Activated CD4-positive, alpha-beta memory T cell treated with anti-CD3 and anti-CD28 coated beads for 36 hours (primary cell): ENCODE results near the gene ATP5MG. TPM values are rescaled to one million over a fixed set of nuclear protein-coding genes. Genes with fewer than 3 reads are reported as not detected.
A peak's percentile ranks its signal among the peaks of the same experiment; 100 is the strongest.

Experiments
- CTCF ChIA-PET: fragments of 350-600 bp; sonication (Branson Sonifier 250); formaldehyde crosslinking; loops from one replicate; lab custom pipeline; 2021; ENCODE audit warnings: antibody characterized with exemption, inconsistent platforms; lab: Charles Lee
- POLR2A ChIA-PET: fragments of 350-600 bp; sonication (Branson Sonifier 250); formaldehyde crosslinking; loops from one replicate; lab custom pipeline; 2021; ENCODE audit warnings: antibody characterized with exemption; lab: Charles Lee
- DNase-seq: peaks from one replicate; pipeline ENCODE4 v3.0.0-alpha.2; 2020
- H3K27ac Mint-ChIP-seq: one replicate; pipeline ENCODE4 v1.8.0; 2021; ENCODE audit warnings: mixed read lengths
- H3K27me3 Mint-ChIP-seq: one replicate; pipeline ENCODE4 v1.8.0; 2021; ENCODE audit warnings: mixed read lengths
- H3K36me3 Mint-ChIP-seq: one replicate; pipeline ENCODE4 v1.8.0; 2021; ENCODE audit warnings: mixed read lengths
- H3K4me1 Mint-ChIP-seq: one replicate; pipeline ENCODE4 v1.8.0; 2021; ENCODE audit warnings: low read depth, mixed read lengths
- H3K4me3 Mint-ChIP-seq: one replicate; pipeline ENCODE4 v1.8.0; 2021; ENCODE audit warnings: mild to moderate bottlenecking, mixed read lengths
- H3K9me3 Mint-ChIP-seq: one replicate; pipeline ENCODE4 v1.8.0; 2021; ENCODE audit warnings: mixed read lengths
- intact Hi-C: fragments of 100-400 bp; cut with micrococcal nuclease; formaldehyde crosslinking; loops from one replicate; pipeline ENCODE4 v1.15.1; 2023
- total RNA-seq, 2 experiments: library from RNA; stranded (reverse); gene quantifications; one replicate each; pipeline ENCODE4 v1.2.3, GENCODE V29; 2021

The ATP5MG gene, protein sequence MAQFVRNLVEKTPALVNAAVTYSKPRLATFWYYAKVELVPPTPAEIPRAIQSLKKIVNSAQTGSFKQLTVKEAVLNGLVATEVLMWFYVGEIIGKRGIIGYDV
- total RNA-seq = 100 to 1,000 TPM; 298 to 306 TPM

- Mint-ChIP-seq H3K27ac (peak within 1 kb of the TSS; percentile 98), H3K4me3 (peak within 1 kb of the TSS; percentile 97), H3K4me1 (peaks cover 66% of the 10 kb centered on the region), H3K9me3 (no peaks in the 10 kb centered on the region), H3K36me3 (peaks cover 16% of the 10 kb centered on the region), H3K27me3 (no peaks in the 10 kb centered on the region)
- ChIA-PET CTCF (interaction anchor here (0.6 to 1.8 kb wide), 7 partner anchors 47 to 129 kb away, joined by 3 to 17 read pairs (median 3); no protein-coding TSS in a partner anchor), POLR2A (interaction anchor here (0.8 to 2.1 kb wide), 8 partner anchors 34 to 199 kb away, joined by 3 to 19 read pairs (median 4); partner anchors contain the start of gene KMT2A)
- intact Hi-C loops = loop anchor here (1.0 to 2.0 kb wide), 6 partner anchors 33 to 171 kb away; partner anchors contain the start of genes ARCN1 and UBE4A
- DNase-seq = peak; percentile 95
Observed at GRCh38 chr11:118401151-118401879, at the start of gene ATP5MG. Gene ATP5MG (plus strand): TSS chr11:118401606. CDS start chr11:118401666, 60 bp downstream.

- intact Hi-C loops = loop anchor here (1.0 kb wide), 2 partner anchors 9 to 47 kb away; partner anchors contain the start of gene CD3G
- Mint-ChIP-seq H3K4me1 (peaks cover 23% of the 10 kb centered on the region), H3K9me3 (no peaks in the 10 kb centered on the region), H3K36me3 (peaks cover 33% of the 10 kb centered on the region), H3K27ac (peak overlapping the region; percentile 71), H3K27me3 (no peaks in the 10 kb centered on the region), H3K4me3 (no peak overlapping the region)
- POLR2A ChIA-PET = no interaction called here
- CTCF ChIA-PET = interaction anchor here (0.6 to 4.3 kb wide), 15 partner anchors 10 to 182 kb away, joined by 3 to 19 read pairs (median 4); partner anchors contain the start of genes CD3D, CD3E and CD3G
- DNase-seq = no peak
Observed at GRCh38 chr11:118353084-118353710, 48.2 kb upstream of the ATP5MG start.

DNA sequence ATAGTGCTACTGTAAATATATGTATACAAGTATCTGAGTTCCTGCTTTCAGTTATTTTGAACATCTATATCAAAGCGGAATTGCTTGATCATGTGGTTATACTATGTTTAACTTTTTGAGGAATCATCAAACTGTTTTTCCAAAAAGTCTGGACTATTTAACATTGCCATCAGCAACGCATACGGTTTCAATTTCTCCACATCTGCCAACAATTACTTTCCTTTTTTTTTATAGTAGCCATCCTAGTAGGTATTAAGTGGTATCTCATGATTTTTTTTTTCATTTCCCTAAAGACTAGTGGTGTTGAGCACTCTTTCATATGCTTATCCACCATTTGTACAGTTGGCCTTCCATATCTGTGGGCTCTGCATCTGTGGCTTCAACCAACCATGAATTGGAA lies 43.3 kb upstream of the ATP5MG start:
- no peaks in the 10 kb centered on the region for H3K9me3 Mint-ChIP-seq
- intact Hi-C loops = loop anchor here (2.0 to 5.0 kb wide), 4 partner anchors 13 to 213 kb away; partner anchors contain the start of genes ATP5MG and CD3G
- peaks cover 2% of the 10 kb centered on the region for H3K27me3 Mint-ChIP-seq
- peaks cover 41% of the 10 kb centered on the region for H3K4me1 Mint-ChIP-seq
- H3K27ac Mint-ChIP-seq = peak overlapping the region; percentile 93
- CTCF ChIA-PET = no interaction called here
- H3K36me3 Mint-ChIP-seq = peaks cover 8% of the 10 kb centered on the region
- no peak overlapping the region for H3K4me3 Mint-ChIP-seq
- no peak for DNase-seq
- POLR2A ChIA-PET = interaction anchor here (0.6 kb wide), 1 partner anchor 16 kb away, joined by 6 read pairs; no protein-coding TSS in a partner anchor

DNA sequence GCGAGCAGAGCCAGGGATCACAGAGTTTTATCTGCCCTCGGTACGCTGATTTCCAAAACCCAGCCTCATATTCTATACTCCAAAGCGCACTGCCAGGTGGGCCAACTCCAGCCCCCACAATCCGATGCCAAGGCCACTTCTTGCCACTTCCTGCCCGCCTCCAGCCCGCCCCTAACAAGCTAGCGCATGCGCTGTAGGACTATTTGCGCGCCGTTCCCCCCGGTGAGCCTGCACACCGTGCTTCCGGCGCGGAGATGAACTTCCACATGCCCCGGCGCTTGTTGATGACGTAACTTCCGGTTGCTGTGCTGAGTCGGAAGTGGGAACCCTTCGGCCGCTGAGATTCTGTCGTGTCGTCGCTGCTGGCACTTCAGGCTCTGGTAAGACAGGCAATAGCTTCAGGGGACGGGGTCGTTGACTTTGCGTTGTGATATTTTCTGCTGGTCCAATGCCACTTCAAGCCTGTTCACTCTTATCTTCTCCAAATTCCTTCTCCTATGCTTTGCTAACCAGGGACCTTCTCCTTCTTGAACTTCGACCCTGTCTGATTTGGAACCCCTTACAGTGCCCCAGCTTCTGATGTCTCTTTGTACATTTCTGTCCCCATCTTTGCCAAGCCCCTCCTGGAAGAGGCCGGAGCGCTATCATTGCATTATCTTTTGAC lies 42.0 kb upstream of the ATP5MG start, which contains the start of gene UBE4A:
Gene UBE4A, plus strand, starts transcription at position 306 of the 664 bp plus-strand sequence. CDS start 5,481 bp downstream, outside the sequence.
- Mint-ChIP-seq H3K27ac (peak within 1 kb of the TSS; percentile 93), H3K36me3 (peaks cover 9% of the 10 kb centered on the region), H3K9me3 (no peaks in the 10 kb centered on the region), H3K4me1 (peaks cover 45% of the 10 kb centered on the region), H3K27me3 (peaks cover 2% of the 10 kb centered on the region), H3K4me3 (peak within 1 kb of the TSS; percentile 96)
- peak; percentile 99 for DNase-seq
- intact Hi-C loops = loop anchor here (1.0 to 5.0 kb wide), 5 partner anchors 15 to 215 kb away; partner anchors contain the start of genes ATP5MG and CD3G
- ChIA-PET CTCF (interaction anchor here (1.1 to 2.2 kb wide), 4 partner anchors 12 to 188 kb away, joined by 3 to 11 read pairs (median 9); no protein-coding TSS in a partner anchor), POLR2A (interaction anchor here (0.7 to 1.3 kb wide), 4 partner anchors 11 to 250 kb away, joined by 3 to 4 read pairs (median 3); no protein-coding TSS in a partner anchor)

GRCh38 chr11:118364956-118365615 lies 36.3 kb upstream of the ATP5MG start:
- peaks cover 35% of the 10 kb centered on the region for H3K4me1 Mint-ChIP-seq
- no peaks in the 10 kb centered on the region for H3K27me3 Mint-ChIP-seq
- H3K4me3 Mint-ChIP-seq = no peak overlapping the region
- intact Hi-C loops = loop anchor here (2.0 kb wide), 1 partner anchor 34 kb away; no protein-coding TSS in a partner anchor
- no peak for DNase-seq
- ChIA-PET CTCF (interaction anchor here (0.7 to 3.8 kb wide), 7 partner anchors 13 to 193 kb away, joined by 3 to 14 read pairs (median 4); no protein-coding TSS in a partner anchor), POLR2A (interaction anchor here (0.5 kb wide), 1 partner anchor 162 kb away, joined by 3 read pairs; no protein-coding TSS in a partner anchor)
- no peaks in the 10 kb centered on the region for H3K9me3 Mint-ChIP-seq
- H3K27ac Mint-ChIP-seq = no peak overlapping the region
- H3K36me3 Mint-ChIP-seq = peaks cover 26% of the 10 kb centered on the region

DNA sequence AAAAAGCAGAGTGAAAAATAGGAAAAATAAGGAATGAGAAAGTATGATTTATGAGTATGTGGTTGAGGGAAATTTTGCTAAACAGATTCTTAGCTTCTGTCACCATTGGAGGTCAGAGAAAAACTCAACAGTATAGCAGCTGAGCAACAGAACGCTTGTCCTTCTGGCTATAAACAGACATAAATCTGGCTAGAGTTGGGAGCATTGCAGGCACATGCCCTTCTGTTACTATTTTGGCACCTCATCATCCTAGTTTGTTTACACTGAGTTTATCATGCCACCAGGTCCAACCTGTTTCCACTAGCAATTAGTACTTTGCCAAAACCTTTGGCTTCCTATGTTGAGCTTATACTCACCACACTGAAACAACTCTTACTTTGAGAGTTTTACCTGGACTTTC lies 35.1 kb upstream of the ATP5MG start:
- Mint-ChIP-seq H3K36me3 (peaks cover 34% of the 10 kb centered on the region), H3K4me3 (no peak overlapping the region), H3K9me3 (no peaks in the 10 kb centered on the region), H3K27me3 (no peaks in the 10 kb centered on the region), H3K27ac (no peak overlapping the region), H3K4me1 (peaks cover 26% of the 10 kb centered on the region)
- POLR2A ChIA-PET = no interaction called here
- DNase-seq = no peak
- intact Hi-C loops = no loop called here
- CTCF ChIA-PET = interaction anchor here (2.3 to 3.8 kb wide), 2 partner anchors 14 to 168 kb away, joined by 5 to 14 read pairs; no protein-coding TSS in a partner anchor

- Mint-ChIP-seq H3K4me3 (no peak overlapping the region), H3K9me3 (no peaks in the 10 kb centered on the region), H3K27me3 (no peaks in the 10 kb centered on the region), H3K36me3 (peaks cover 54% of the 10 kb centered on the region), H3K27ac (peak overlapping the region; percentile 5), H3K4me1 (peaks cover 1% of the 10 kb centered on the region)
- no peak for DNase-seq
- ChIA-PET CTCF (no interaction called here), POLR2A (no interaction called here)
- intact Hi-C loops = no loop called here
Observed at GRCh38 chr11:118370774-118371173, 30.6 kb upstream of the ATP5MG start.

DNA sequence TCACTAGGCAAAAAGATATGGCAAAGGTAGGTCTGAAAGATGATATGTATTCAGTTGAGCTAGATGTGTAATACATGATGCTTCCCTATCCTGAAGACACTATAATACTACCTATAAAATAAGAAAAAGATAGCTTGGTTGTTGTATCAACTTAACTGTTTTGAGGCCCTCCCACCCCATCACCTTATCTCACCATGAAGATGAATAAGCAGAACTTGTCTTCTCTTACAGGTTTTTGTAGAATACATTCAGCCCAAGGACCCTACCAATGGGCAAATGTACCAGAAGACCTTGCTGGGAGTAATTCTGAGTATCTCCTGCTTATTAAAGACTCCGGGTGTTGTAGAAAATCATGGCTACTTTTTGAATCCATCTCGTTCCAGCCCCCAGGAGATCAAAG lies 28.1 kb upstream of the ATP5MG start:
- Mint-ChIP-seq H3K4me1 (peaks cover 6% of the 10 kb centered on the region), H3K27me3 (no peaks in the 10 kb centered on the region), H3K4me3 (no peak overlapping the region), H3K9me3 (no peaks in the 10 kb centered on the region), H3K36me3 (peaks cover 63% of the 10 kb centered on the region), H3K27ac (no peak overlapping the region)
- intact Hi-C loops = no loop called here
- CTCF ChIA-PET = interaction anchor here (1.1 to 2.0 kb wide), 3 partner anchors 78 to 120 kb away, joined by 4 to 6 read pairs (median 5); no protein-coding TSS in a partner anchor
- DNase-seq = no peak
- POLR2A ChIA-PET = no interaction called here

GRCh38 chr11:118373871-118374270 lies 27.5 kb upstream of the ATP5MG start:
- Mint-ChIP-seq H3K27ac (no peak overlapping the region), H3K4me1 (peaks cover 6% of the 10 kb centered on the region), H3K27me3 (no peaks in the 10 kb centered on the region), H3K36me3 (peaks cover 61% of the 10 kb centered on the region), H3K4me3 (no peak overlapping the region), H3K9me3 (no peaks in the 10 kb centered on the region)
- no peak for DNase-seq
- intact Hi-C loops = no loop called here
- ChIA-PET CTCF (interaction anchor here (1.1 to 2.0 kb wide), 2 partner anchors 114 to 119 kb away, joined by 4 to 6 read pairs; no protein-coding TSS in a partner anchor), POLR2A (interaction anchor here (0.7 kb wide), 1 partner anchor 112 kb away, joined by 4 read pairs; no protein-coding TSS in a partner anchor)

DNA sequence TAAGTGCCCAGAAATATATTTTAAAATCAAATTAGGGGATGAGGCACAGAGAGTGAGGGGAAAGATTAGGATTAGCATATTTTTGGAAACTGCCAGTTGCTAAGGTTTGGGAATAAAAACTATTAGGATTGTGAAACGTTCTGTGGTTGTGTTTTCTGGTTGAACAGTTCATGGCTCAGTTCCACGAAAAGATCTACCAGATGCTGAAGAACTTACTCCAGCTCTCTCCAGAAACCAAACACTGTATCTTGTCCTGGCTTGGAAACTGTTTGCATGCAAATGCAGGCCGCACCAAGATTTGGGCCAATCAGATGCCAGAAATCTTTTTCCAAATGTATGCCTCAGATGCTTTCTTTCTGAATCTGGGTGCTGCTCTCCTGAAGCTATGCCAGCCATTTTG lies 26.7 kb upstream of the ATP5MG start:
- no peak overlapping the region for H3K27ac Mint-ChIP-seq

More for the DNA sequence above, 26.7 kb upstream of the ATP5MG start:
- Mint-ChIP-seq H3K9me3 (no peaks in the 10 kb centered on the region), H3K4me1 (peaks cover 6% of the 10 kb centered on the region), H3K27me3 (no peaks in the 10 kb centered on the region), H3K4me3 (no peak overlapping the region), H3K36me3 (peaks cover 62% of the 10 kb centered on the region)
- POLR2A ChIA-PET = no interaction called here
- intact Hi-C loops = no loop called here
- DNase-seq = no peak
- CTCF ChIA-PET = interaction anchor here (2.0 kb wide), 1 partner anchor 118 kb away, joined by 4 read pairs; no protein-coding TSS in a partner anchor
